VCaP (cell line): Measurements from ENCODE around the gene CUL1.

ENCODE experiments used
- H3K27ac ChIP-seq: fragments of 450-650 bp; 2 replicates; pipeline ENCODE4 v1.5.1; 2017
- CTCF ChIP-seq: fragments of 450-650 bp; conservative IDR thresholded peaks from 2 replicates; pipeline ENCODE4 v1.5.1; 2017; ENCODE audit warnings: mild to moderate bottlenecking, moderate library complexity

Gene CUL1

GRCh38 chr7:148711191-148712102, 12.7 kb downstream of the CUL1 start:
- TF ChIP-seq CTCF = no peak
- no peak overlapping the region for H3K27ac ChIP-seq

- no peak for TF ChIP-seq CTCF
- no peak overlapping the region for H3K27ac ChIP-seq
Measured at GRCh38 chr7:148712678-148713329, 14.1 kb downstream of the CUL1 start.

- no peak for TF ChIP-seq CTCF
Measured at GRCh38 chr7:148714498-148714897, 15.8 kb downstream of the CUL1 start.

GRCh38 chr7:148715027-148715426, 16.3 kb downstream of the CUL1 start:
- TF ChIP-seq CTCF = no peak
- H3K27ac ChIP-seq = no peak overlapping the region

More at GRCh38 chr7:148714498-148714897, 15.8 kb downstream of the CUL1 start:
- H3K27ac ChIP-seq = no peak overlapping the region

GRCh38 chr7:148717266-148717793, 18.6 kb downstream of the CUL1 start:
- TF ChIP-seq CTCF = no peak
- no peak overlapping the region for H3K27ac ChIP-seq

- TF ChIP-seq CTCF = no peak
- H3K27ac ChIP-seq = no peak overlapping the region
Measured at GRCh38 chr7:148718431-148718830, 19.7 kb downstream of the CUL1 start.

GRCh38 chr7:148719753-148720152, 21.1 kb downstream of the CUL1 start:
- no peak for TF ChIP-seq CTCF

More at GRCh38 chr7:148719753-148720152, 21.1 kb downstream of the CUL1 start:
- H3K27ac ChIP-seq = no peak overlapping the region
